Measurements from ENCODE around the gene NCR1. TPM values are rescaled to one million over a fixed set of nuclear protein-coding genes. Genes with fewer than 3 reads are reported as not detected.
A peak's percentile ranks its signal among the peaks of the same experiment; 100 is the strongest.
"Not testable (repeated sequence)": the region's sequence is repeated elsewhere in the genome, so short reads cannot be mapped to it uniquely, and the experiment has no call there.

The NCR1 gene
- total RNA-seq, 1 experiment from 2014 or later: not detected

DNA sequence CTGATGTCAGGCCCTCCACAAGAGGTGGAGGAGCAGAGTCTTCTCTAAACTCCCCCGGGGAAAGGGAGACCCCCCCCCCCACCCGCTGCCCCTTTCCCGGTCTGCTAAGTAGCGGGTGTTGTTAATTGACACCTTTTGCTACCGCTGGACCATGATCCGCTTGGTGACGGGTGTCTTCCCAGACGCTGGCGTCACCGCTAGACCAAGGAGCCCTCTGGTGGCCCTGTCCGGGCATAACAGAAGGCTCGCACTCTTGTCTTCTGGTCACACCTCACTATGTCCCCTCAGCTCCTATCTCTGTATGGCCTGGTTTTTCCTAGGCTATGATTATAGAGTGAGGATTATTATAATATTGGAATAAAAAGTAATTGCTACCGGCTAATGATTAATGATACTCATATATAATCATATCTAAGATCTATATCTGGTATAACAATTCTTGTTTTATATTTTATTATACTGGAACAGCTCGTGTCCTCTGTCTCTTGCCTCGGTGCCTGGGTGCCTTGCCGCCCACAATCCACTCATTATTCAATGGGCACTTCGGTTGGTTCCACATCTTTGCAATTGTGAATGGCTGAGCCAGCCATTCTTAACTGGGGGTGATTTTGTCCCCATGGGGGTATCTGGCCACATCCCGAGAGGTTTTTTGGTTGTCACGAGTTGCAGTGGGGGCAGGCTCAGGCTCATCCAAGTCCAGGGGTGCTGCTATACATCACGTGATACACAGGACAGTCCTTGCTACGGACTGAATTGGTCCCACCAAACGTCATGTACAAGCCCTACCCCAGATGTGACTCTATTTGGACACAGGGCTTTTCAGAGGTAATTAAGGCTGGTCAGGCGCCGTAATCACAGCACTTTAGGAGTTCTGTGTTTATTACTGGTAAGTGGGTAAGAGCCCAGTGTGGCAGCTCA lies 14.0 kb downstream of the NCR1 start:
- H3K4me2 ChIP-seq; H3K9me3 ChIP-seq (ENCODE audit: insufficient read depth, low read depth); H4K20me1 ChIP-seq (ENCODE audit: insufficient read depth); H3K4me1 ChIP-seq (replicated peaks; ENCODE audit: insufficient read depth); H3K27ac ChIP-seq; H3K27me3 ChIP-seq (ENCODE audit: insufficient read depth, low read depth); POLR2A ChIA-PET (ENCODE audit: unreplicated experiment); H3K36me3 ChIP-seq (ENCODE audit: low read depth); BruUV-seq (replicated peaks); CTCF ChIA-PET; H3K79me2 ChIP-seq (ENCODE audit: low read depth); H2AFZ ChIP-seq; H3F3A ChIP-seq (ENCODE audit: insufficient read depth, low read depth); H3K9me2 ChIP-seq (ENCODE audit: insufficient read depth); H3K4me3 ChIP-seq: not testable (repeated sequence)
- intact Hi-C loops (cut with micrococcal nuclease; ENCODE audit: unreplicated experiment): loop anchor here (2.0 kb wide), 1 partner anchor 37 kb away; no protein-coding TSS in a partner anchor
- TF ChIP-seq CTCF (conservative IDR thresholded peaks at IDR 0.05): peak; percentile 65
- peak in 1 of 2 experiments; percentile 29 for DNase-seq

DNA sequence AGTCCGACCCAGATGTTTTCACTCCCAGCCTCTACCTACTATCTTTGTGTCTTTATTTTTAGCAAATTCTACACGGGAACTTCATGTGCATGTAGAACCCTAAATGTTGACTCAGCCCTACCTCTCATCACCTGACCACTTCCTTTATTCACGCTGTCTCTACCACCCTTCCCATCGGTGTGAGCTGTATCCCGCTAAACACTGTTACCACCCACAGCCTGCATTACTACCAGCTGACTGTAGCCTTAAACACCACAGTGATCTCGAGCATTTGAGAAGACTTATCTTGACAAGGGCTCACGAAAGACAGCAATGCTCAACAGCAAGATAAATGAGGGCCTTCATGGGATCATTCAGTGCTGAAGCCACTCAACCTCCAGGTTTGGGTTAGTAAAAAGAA lies 15.1 kb downstream of the NCR1 start:
- H3K9me3 ChIP-seq (ENCODE audit: insufficient read depth, low read depth): no peaks in the 10 kb centered on the region
- no peaks in the 10 kb centered on the region for H3K36me3 ChIP-seq (ENCODE audit: low read depth)
- no peaks in the 10 kb centered on the region for H3K4me1 ChIP-seq (replicated peaks; ENCODE audit: insufficient read depth)
- ChIA-PET POLR2A (ENCODE audit: unreplicated experiment) (no interaction called here), CTCF (interaction anchor here (0.6 to 0.7 kb wide), 2 partner anchors 215 to 249 kb away, joined by 3 to 9 read pairs; no protein-coding TSS in a partner anchor)
- intact Hi-C loops (cut with micrococcal nuclease; ENCODE audit: unreplicated experiment): loop anchor here (2.0 kb wide), 1 partner anchor 38 kb away; no protein-coding TSS in a partner anchor
- H3K79me2 ChIP-seq (ENCODE audit: low read depth): no peaks in the 10 kb centered on the region
- TF ChIP-seq CTCF (conservative IDR thresholded peaks at IDR 0.05) (no peak), EZH2 (IDR thresholded peaks at IDR 0.05; ENCODE audit: low read depth) (no peak)
- H3K4me2 ChIP-seq: no peak overlapping the region
- H3K27ac ChIP-seq: no peak overlapping the region
- BruUV-seq (replicated peaks): no TSS peak
- no peaks in the 10 kb centered on the region; the same call in 1 of the 2 replicates for H3K27me3 ChIP-seq (ENCODE audit: insufficient read depth, low read depth)
- H3K9me2 ChIP-seq (ENCODE audit: insufficient read depth): no peaks in the 10 kb centered on the region
- no peaks in the 10 kb centered on the region for H3F3A ChIP-seq (ENCODE audit: insufficient read depth, low read depth)
- no peak overlapping the region for H3K4me3 ChIP-seq
- no peaks in the 10 kb centered on the region for H4K20me1 ChIP-seq (ENCODE audit: insufficient read depth)
- DNase-seq: no peak
- no peak overlapping the region for H2AFZ ChIP-seq

DNA sequence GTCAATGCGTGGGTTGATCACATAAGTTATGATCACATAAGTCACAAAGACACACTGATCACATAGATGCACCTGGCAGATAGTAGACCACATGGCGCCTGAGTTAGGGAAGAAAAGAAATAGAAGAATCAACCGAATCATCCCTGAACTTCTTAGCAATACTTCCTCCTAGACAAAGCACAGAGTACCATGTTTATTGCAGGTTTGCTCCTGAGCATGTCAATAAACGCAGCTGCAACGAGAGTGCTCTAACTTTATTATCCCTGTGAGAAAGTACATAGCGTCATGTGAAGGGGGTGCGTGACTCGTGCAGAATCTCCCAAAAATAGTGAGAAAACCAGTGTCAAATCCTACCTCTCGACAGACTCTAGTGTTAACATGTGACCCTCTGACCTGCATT lies 17.3 kb downstream of the NCR1 start:
- ChIA-PET CTCF (no interaction called here), POLR2A (ENCODE audit: unreplicated experiment) (no interaction called here)
- Histone ChIP-seq H3K4me1 (replicated peaks; ENCODE audit: insufficient read depth) (no peaks in the 10 kb centered on the region), H3K9me2 (ENCODE audit: insufficient read depth) (no peaks in the 10 kb centered on the region), H3K27ac (no peak overlapping the region), H4K20me1 (ENCODE audit: insufficient read depth) (no peaks in the 10 kb centered on the region), H3K36me3 (ENCODE audit: low read depth) (no peaks in the 10 kb centered on the region), H3K9me3 (ENCODE audit: insufficient read depth, low read depth) (peaks cover 10% of the 10 kb centered on the region), H3K27me3 (ENCODE audit: insufficient read depth, low read depth) (no peaks in the 10 kb centered on the region; the same call in 1 of the 2 replicates), H3K4me2 (no peak overlapping the region), H2AFZ (no peak overlapping the region), H3F3A (ENCODE audit: insufficient read depth, low read depth) (no peaks in the 10 kb centered on the region), H3K4me3 (no peak overlapping the region), H3K79me2 (ENCODE audit: low read depth) (no peaks in the 10 kb centered on the region)
- no peak for DNase-seq
- no TSS peak for BruUV-seq (replicated peaks)
- TF ChIP-seq EZH2 (IDR thresholded peaks at IDR 0.05; ENCODE audit: low read depth): no peak
- no peak for TF ChIP-seq CTCF (conservative IDR thresholded peaks at IDR 0.05)
- intact Hi-C loops (cut with micrococcal nuclease; ENCODE audit: unreplicated experiment): no loop called here

Data from PC-9 (cell line).